Activated CD8-positive, alpha-beta memory T cell treated with anti-CD3 and anti-CD28 coated beads, Interleukin-2, amount 10 ng/mL, durations not matched to agents 7 days and 5 days (primary cell): ENCODE results near the gene LCNL1. TPM values are rescaled to one million over a fixed set of nuclear protein-coding genes. Genes with fewer than 3 reads are reported as not detected.

Experiments
- ATAC-seq: fragments of 150-1000 bp; cut with Tn5 transposase; one replicate; pipeline ENCODE4 v1.10.0; 2021; ENCODE audit warnings: moderate library complexity
- CTCF ChIA-PET: fragments of 350-600 bp; sonication (Branson Sonifier 250); formaldehyde crosslinking; loops from one replicate; lab custom pipeline; 2021; ENCODE audit warnings: antibody characterized with exemption; lab: Charles Lee
- DNase-seq: peaks from one replicate; pipeline ENCODE4 v3.0.0-alpha.2; 2020
- H3K27ac Mint-ChIP-seq: one replicate; pipeline ENCODE4 v1.8.0; 2021; ENCODE audit warnings: mild to moderate bottlenecking, mixed read lengths
- H3K27me3 Mint-ChIP-seq: one replicate; pipeline ENCODE4 v1.8.0; 2021; ENCODE audit warnings: mixed read lengths
- H3K36me3 Mint-ChIP-seq: one replicate; pipeline ENCODE4 v1.8.0; 2021; ENCODE audit warnings: mild to moderate bottlenecking, mixed read lengths
- H3K4me1 Mint-ChIP-seq: one replicate; pipeline ENCODE4 v1.8.0; 2021; ENCODE audit warnings: mixed read lengths
- H3K4me3 Mint-ChIP-seq: one replicate; pipeline ENCODE4 v1.8.0; 2021; ENCODE audit warnings: mild to moderate bottlenecking, moderate library complexity, mixed read lengths
- H3K9me3 Mint-ChIP-seq: one replicate; pipeline ENCODE4 v1.8.0; 2022; ENCODE audit warnings: low read depth, mixed read lengths
- total RNA-seq, 2 experiments: library from RNA; stranded (reverse); gene quantifications; one replicate each; pipeline ENCODE4 v1.2.3, GENCODE V29; 2021

LCNL1 gene
- total RNA-seq, 2 experiments from 2014 or later: 0.09 TPM; not detected in 1

- CTCF ChIA-PET: interaction anchor here (1.3 to 2.6 kb wide), 5 partner anchors 10 to 123 kb away, joined by 4 to 13 read pairs (median 8); partner anchors contain the start of genes AJM1 and PAXX
- peak; percentile 81 for DNase-seq
- H3K27ac Mint-ChIP-seq: peak overlapping the region; percentile 86
- peak; percentile 72 for ATAC-seq
- H3K27me3 Mint-ChIP-seq: no peaks in the 10 kb centered on the region
- no peaks in the 10 kb centered on the region for H3K36me3 Mint-ChIP-seq
- H3K4me3 Mint-ChIP-seq: peak overlapping the region; percentile 58
- no peaks in the 10 kb centered on the region for H3K9me3 Mint-ChIP-seq
- H3K4me1 Mint-ChIP-seq: peaks cover 36% of the 10 kb centered on the region
Measured at GRCh38 chr9:136965771-136966484, 16.9 kb upstream of the LCNL1 start.

- Mint-ChIP-seq H3K9me3 (no peaks in the 10 kb centered on the region), H3K27ac (no peak overlapping the region), H3K4me1 (peaks cover 23% of the 10 kb centered on the region), H3K4me3 (no peak overlapping the region), H3K36me3 (no peaks in the 10 kb centered on the region), H3K27me3 (no peaks in the 10 kb centered on the region)
- CTCF ChIA-PET: interaction anchor here (1.2 to 3.5 kb wide), 4 partner anchors 10 to 125 kb away, joined by 3 to 16 read pairs (median 4); no protein-coding TSS in a partner anchor
- no peak for DNase-seq
- ATAC-seq: no peak
Measured at GRCh38 chr9:136968333-136969127, 14.3 kb upstream of the LCNL1 start.

GRCh38 chr9:136969150-136969549 lies 13.6 kb upstream of the LCNL1 start:
- ATAC-seq (no peak), DNase-seq (no peak)
- H3K4me3 Mint-ChIP-seq: no peak overlapping the region
- H3K36me3 Mint-ChIP-seq: no peaks in the 10 kb centered on the region
- CTCF ChIA-PET: interaction anchor here (1.2 to 3.5 kb wide), 4 partner anchors 9 to 125 kb away, joined by 3 to 16 read pairs (median 4); no protein-coding TSS in a partner anchor
- H3K4me1 Mint-ChIP-seq: peaks cover 23% of the 10 kb centered on the region
- no peaks in the 10 kb centered on the region for H3K27me3 Mint-ChIP-seq
- H3K27ac Mint-ChIP-seq: no peak overlapping the region
- no peaks in the 10 kb centered on the region for H3K9me3 Mint-ChIP-seq

GRCh38 chr9:136969774-136970173 lies 13.0 kb upstream of the LCNL1 start:
- CTCF ChIA-PET: interaction anchor here (1.2 to 3.5 kb wide), 3 partner anchors 59 to 126 kb away, joined by 4 to 16 read pairs (median 5); no protein-coding TSS in a partner anchor
- Mint-ChIP-seq H3K27me3 (no peaks in the 10 kb centered on the region), H3K9me3 (no peaks in the 10 kb centered on the region), H3K36me3 (no peaks in the 10 kb centered on the region), H3K4me3 (no peak overlapping the region), H3K27ac (no peak overlapping the region), H3K4me1 (peaks cover 18% of the 10 kb centered on the region)
- no peak for ATAC-seq
- DNase-seq: no peak

- peaks cover 18% of the 10 kb centered on the region for H3K4me1 Mint-ChIP-seq
- ATAC-seq (no peak), DNase-seq (no peak)
- H3K9me3 Mint-ChIP-seq: no peaks in the 10 kb centered on the region
- H3K4me3 Mint-ChIP-seq: no peak overlapping the region
- H3K36me3 Mint-ChIP-seq: no peaks in the 10 kb centered on the region
- no peak overlapping the region for H3K27ac Mint-ChIP-seq
- H3K27me3 Mint-ChIP-seq: no peaks in the 10 kb centered on the region
- CTCF ChIA-PET: interaction anchor here (1.4 to 3.5 kb wide), 3 partner anchors 23 to 65 kb away, joined by 4 to 16 read pairs (median 13); partner anchors contain the start of gene ABCA2
Measured at GRCh38 chr9:136970361-136970760, 12.4 kb upstream of the LCNL1 start.

GRCh38 chr9:136971746-136972145 lies 11.0 kb upstream of the LCNL1 start:
- Mint-ChIP-seq H3K4me3 (no peak overlapping the region), H3K9me3 (no peaks in the 10 kb centered on the region), H3K36me3 (no peaks in the 10 kb centered on the region), H3K27ac (no peak overlapping the region), H3K4me1 (peaks cover 15% of the 10 kb centered on the region), H3K27me3 (no peaks in the 10 kb centered on the region)
- CTCF ChIA-PET: interaction anchor here (0.7 to 3.0 kb wide), 4 partner anchors 24 to 64 kb away, joined by 3 to 13 read pairs (median 4); partner anchors contain the start of gene ABCA2
- no peak for ATAC-seq
- DNase-seq: no peak

- Mint-ChIP-seq H3K27me3 (no peaks in the 10 kb centered on the region), H3K27ac (no peak overlapping the region)
Measured at GRCh38 chr9:136972335-136972734, 10.5 kb upstream of the LCNL1 start.

GRCh38 chr9:136972743-136973142 lies 10.1 kb upstream of the LCNL1 start:
- CTCF ChIA-PET: interaction anchor here (0.9 to 3.0 kb wide), 3 partner anchors 56 to 95 kb away, joined by 3 to 13 read pairs (median 3); partner anchors contain the start of gene ABCA2
- Mint-ChIP-seq H3K27ac (no peak overlapping the region), H3K36me3 (no peaks in the 10 kb centered on the region), H3K9me3 (no peaks in the 10 kb centered on the region), H3K4me3 (no peak overlapping the region), H3K27me3 (no peaks in the 10 kb centered on the region), H3K4me1 (peaks cover 15% of the 10 kb centered on the region)
- ATAC-seq: no peak
- no peak for DNase-seq

More at GRCh38 chr9:136972335-136972734, 10.5 kb upstream of the LCNL1 start:
- no peak for DNase-seq
- no peaks in the 10 kb centered on the region for H3K36me3 Mint-ChIP-seq
- H3K4me3 Mint-ChIP-seq: no peak overlapping the region
- no peaks in the 10 kb centered on the region for H3K9me3 Mint-ChIP-seq
- no peak for ATAC-seq
- CTCF ChIA-PET: interaction anchor here (0.9 to 3.0 kb wide), 2 partner anchors 57 to 63 kb away, joined by 3 to 13 read pairs; partner anchors contain the start of gene ABCA2
- peaks cover 15% of the 10 kb centered on the region for H3K4me1 Mint-ChIP-seq

GRCh38 chr9:136973618-136974617 lies 8.9 kb upstream of the LCNL1 start:
- no peaks in the 10 kb centered on the region for H3K9me3 Mint-ChIP-seq
- H3K4me3 Mint-ChIP-seq: no peak overlapping the region
- H3K36me3 Mint-ChIP-seq: no peaks in the 10 kb centered on the region
- CTCF ChIA-PET: interaction anchor here (0.9 to 3.8 kb wide), 11 partner anchors 8 to 205 kb away, joined by 3 to 30 read pairs (median 12); partner anchors contain the start of genes ABCA2, NPDC1 and PAXX
- no peaks in the 10 kb centered on the region for H3K27me3 Mint-ChIP-seq
- H3K4me1 Mint-ChIP-seq: peaks cover 15% of the 10 kb centered on the region
- ATAC-seq (no peak), DNase-seq (no peak)
- H3K27ac Mint-ChIP-seq: no peak overlapping the region

GRCh38 chr9:136974817-136975535 lies 7.8 kb upstream of the LCNL1 start:
- DNase-seq (no peak), ATAC-seq (no peak)
- peak overlapping the region; percentile 34 for H3K27ac Mint-ChIP-seq
- peaks cover 15% of the 10 kb centered on the region for H3K4me1 Mint-ChIP-seq
- H3K4me3 Mint-ChIP-seq: peak overlapping the region; percentile 19
- no peaks in the 10 kb centered on the region for H3K9me3 Mint-ChIP-seq
- CTCF ChIA-PET: interaction anchor here (1.0 to 3.8 kb wide), 14 partner anchors 9 to 206 kb away, joined by 3 to 30 read pairs (median 10); partner anchors contain the start of genes ABCA2, CLIC3, FUT7 and NPDC1
- no peaks in the 10 kb centered on the region for H3K36me3 Mint-ChIP-seq
- no peaks in the 10 kb centered on the region for H3K27me3 Mint-ChIP-seq

- H3K9me3 Mint-ChIP-seq: no peaks in the 10 kb centered on the region
- H3K4me3 Mint-ChIP-seq: peak overlapping the region; percentile 19
- H3K27me3 Mint-ChIP-seq: no peaks in the 10 kb centered on the region
- ATAC-seq (no peak), DNase-seq (peak; percentile 63)
- no peak overlapping the region for H3K27ac Mint-ChIP-seq
- peaks cover 15% of the 10 kb centered on the region for H3K4me1 Mint-ChIP-seq
- CTCF ChIA-PET: interaction anchor here (1.1 to 3.8 kb wide), 15 partner anchors 10 to 71 kb away, joined by 3 to 30 read pairs (median 9); partner anchors contain the start of genes ABCA2, CLIC3, FUT7 and NPDC1
- no peaks in the 10 kb centered on the region for H3K36me3 Mint-ChIP-seq
Measured at GRCh38 chr9:136975644-136976043, 7.1 kb upstream of the LCNL1 start.
